Ishikawa (cell line): ENCODE results near the gene SERTAD3.

Experiments
- CREB1 ChIP-seq: IDR thresholded peaks from 2 replicates; pipeline ENCODE4 v1.6.1; 2012; ENCODE audit warnings: low read depth
- EGR1 ChIP-seq: IDR thresholded peaks from 2 replicates; pipeline ENCODE4 v1.6.1; 2012
- EP300 ChIP-seq: IDR thresholded peaks from 2 replicates; pipeline ENCODE4 v1.6.1; 2012; ENCODE audit warnings: borderline replicate concordance
- FOXM1 ChIP-seq: IDR thresholded peaks from 2 replicates; pipeline ENCODE4 v1.6.1; 2012; ENCODE audit warnings: low read depth, borderline replicate concordance
- MAX ChIP-seq: IDR thresholded peaks from 2 replicates; pipeline ENCODE4 v1.6.1; 2012
- NFIC ChIP-seq: IDR thresholded peaks from 2 replicates; pipeline ENCODE4 v1.6.1; 2012
- RAD21 ChIP-seq: IDR thresholded peaks from 2 replicates; pipeline ENCODE4 v1.6.1; 2012; ENCODE audit warnings: low read depth
- REST ChIP-seq: IDR thresholded peaks from 2 replicates; pipeline ENCODE4 v1.6.1; 2012; ENCODE audit warnings: low read depth, mild to moderate bottlenecking
- TAF1 ChIP-seq: IDR thresholded peaks from 2 replicates; pipeline ENCODE4 v1.6.1; 2012; ENCODE audit warnings: low read depth, mild to moderate bottlenecking
- TCF12 ChIP-seq: IDR thresholded peaks from 2 replicates; pipeline ENCODE4 v1.6.1; 2012; ENCODE audit warnings: low read depth
- TEAD4 ChIP-seq: IDR thresholded peaks from 2 replicates; pipeline ENCODE4 v1.6.1; 2012
- USF1 ChIP-seq: IDR thresholded peaks from 2 replicates; pipeline ENCODE4 v1.6.1; 2012
- ZBTB7A ChIP-seq: IDR thresholded peaks from 2 replicates; pipeline ENCODE4 v1.6.1; 2012; ENCODE audit warnings: low read depth

- no peak for TF ChIP-seq FOXM1
- no peak for TF ChIP-seq RAD21
- no peak for TF ChIP-seq NFIC
- TF ChIP-seq TEAD4 = no peak
- no peak for TF ChIP-seq EP300
- TF ChIP-seq MAX = no peak
- no peak for TF ChIP-seq REST
- no peak for TF ChIP-seq CREB1
- TF ChIP-seq EGR1 = no peak
- TF ChIP-seq TCF12 = no peak
- TF ChIP-seq ZBTB7A = no peak
- TF ChIP-seq TAF1 = no peak
- TF ChIP-seq USF1 = no peak
These were observed 13.9 kb upstream of the SERTAD3 start for GRCh38 chr19:40457953-40458596.
